ENCODE data around the gene TTBK2. TPM values are rescaled to one million over a fixed set of nuclear protein-coding genes. Genes with fewer than 3 reads are reported as not detected.

TTBK2 gene
- total RNA-seq, 2 donors from 2014 or later = 6.5 to 22.1 TPM

GRCh38 chr15:42692997-42693396 lies 227.6 kb downstream of the TTBK2 start:
- ATAC-seq (no peak), DNase-seq (no peak)
- H3K27ac ChIP-seq = no peak overlapping the region
- H3K4me3 ChIP-seq = no peak overlapping the region
- H3K27me3 ChIP-seq = no peaks in the 10 kb centered on the region
- intact Hi-C loops (cut with DNase I) = no loop called here
- WGBS, 2 donors = 70 to 78% methylated on average over 4 of the region's 4 CpGs
- no peak for TF ChIP-seq CTCF (IDR thresholded peaks at IDR 0.05)
- no peak for TF ChIP-seq POLR2A (IDR thresholded peaks at IDR 0.05)
- no peaks in the 10 kb centered on the region for H3K36me3 ChIP-seq (replicated peaks in 1 of 2; ENCODE audit: insufficient read depth in 1 of 2, low read depth in 2 of 2)
- no peaks in the 10 kb centered on the region for H3K9me3 ChIP-seq
- H3K4me1 ChIP-seq = no peaks in the 10 kb centered on the region

GRCh38 chr15:42692536-42692935 lies 228.0 kb downstream of the TTBK2 start:
- 89 to 100% methylated on average over 1 of the region's 1 CpG for WGBS, 2 donors
- no peak for ATAC-seq
- H3K36me3 ChIP-seq (replicated peaks in 1 of 2; ENCODE audit: insufficient read depth in 1 of 2, low read depth in 2 of 2) = no peaks in the 10 kb centered on the region

GRCh38 chr15:42691770-42692169 lies 228.8 kb downstream of the TTBK2 start:
- DNase-seq (no peak), ATAC-seq (no peak)
- H3K27ac ChIP-seq = no peak overlapping the region
- no peaks in the 10 kb centered on the region for H3K36me3 ChIP-seq (replicated peaks in 1 of 2; ENCODE audit: insufficient read depth in 1 of 2, low read depth in 2 of 2)
- TF ChIP-seq POLR2A (IDR thresholded peaks at IDR 0.05) (no peak), CTCF (IDR thresholded peaks at IDR 0.05) (no peak)
- no peaks in the 10 kb centered on the region for H3K9me3 ChIP-seq
- no peaks in the 10 kb centered on the region for H3K4me1 ChIP-seq
- H3K4me3 ChIP-seq = no peak overlapping the region
- no peaks in the 10 kb centered on the region for H3K27me3 ChIP-seq
- WGBS, 2 donors = 74 to 81% methylated on average over 9 of the region's 9 CpGs
- intact Hi-C loops (cut with DNase I) = no loop called here

More at GRCh38 chr15:42692536-42692935, 228.0 kb downstream of the TTBK2 start:
- H3K4me1 ChIP-seq = no peaks in the 10 kb centered on the region
- no peak overlapping the region for H3K27ac ChIP-seq
- no peaks in the 10 kb centered on the region for H3K9me3 ChIP-seq
- intact Hi-C loops (cut with DNase I) = no loop called here
- DNase-seq = no peak
- no peaks in the 10 kb centered on the region for H3K27me3 ChIP-seq
- H3K4me3 ChIP-seq = no peak overlapping the region
- TF ChIP-seq POLR2A (IDR thresholded peaks at IDR 0.05) (no peak), CTCF (IDR thresholded peaks at IDR 0.05) (no peak)

GRCh38 chr15:42691308-42691707 lies 229.3 kb downstream of the TTBK2 start:
- ATAC-seq = no peak
- intact Hi-C loops (cut with DNase I) = no loop called here
- Histone ChIP-seq H3K36me3 (replicated peaks in 1 of 2; ENCODE audit: insufficient read depth in 1 of 2, low read depth in 2 of 2) (no peaks in the 10 kb centered on the region), H3K9me3 (no peaks in the 10 kb centered on the region), H3K27me3 (no peaks in the 10 kb centered on the region), H3K4me3 (no peak overlapping the region), H3K27ac (no peak overlapping the region), H3K4me1 (no peaks in the 10 kb centered on the region)
- 64 to 87% methylated on average over 3 to 4 of the region's 4 CpGs for WGBS, 2 donors
- no peak for DNase-seq
- TF ChIP-seq CTCF (IDR thresholded peaks at IDR 0.05) (no peak), POLR2A (IDR thresholded peaks at IDR 0.05) (no peak)

Small RNA genes within 50 kb of the gene (small RNA-seq; reads per million reads assigned to genes)
- not detected for gene KRT8P50

Other genes with a start within 250 kb of the TTBK2 start
- gene CDAN1, start 183.7 kb downstream of the TTBK2 start, total RNA-seq = 10 to 100 TPM in 1 of 2 donors, 1 to 10 TPM in 1; 9.9 to 19.1 TPM
- 10 to 100 TPM; 18.5 to 29.3 TPM for gene UBR1, start 185.3 kb upstream of the TTBK2 start, total RNA-seq
- gene TMEM62, start 212.8 kb upstream of the TTBK2 start, total RNA-seq = 10 to 100 TPM; 16.1 to 71.9 TPM

Data from body of pancreas (tissue), 4 donors.